Kidney (tissue), 14 donors: ENCODE results near the gene CNOT3. TPM values are rescaled to one million over a fixed set of nuclear protein-coding genes. Genes with fewer than 3 reads are reported as not detected.

Experiments
- DNase-seq, 5 donors: peaks; one replicate each; pipeline ENCODE4 v3.0.0-alpha.2; 2013 to 2020
- FAIRE-seq: peaks from 2 replicates; lab custom pipeline; 2012; peaks lifted over from hg19 to GRCh38; lab: Jason Lieb, UNC
- H3K27ac ChIP-seq, 2 donors: one replicate each; pipeline ENCODE4 v1.7.0; 2013; ENCODE audit warnings: low read depth in 2 of 2, low read length in 2 of 2, inconsistent platforms in 1 of 2
- H3K27me3 ChIP-seq: one replicate; pipeline ENCODE4 v1.7.1; 2013; ENCODE audit warnings: low read length, inconsistent platforms; ENCODE audit not compliant: control insufficient read depth, insufficient read depth
- H3K36me3 ChIP-seq, 3 donors: one replicate each; pipeline versions ENCODE4 v1.7.0 to v1.7.1; 2013; ENCODE audit warnings: low read length in 3 of 3, control low read depth in 1 of 3, inconsistent platforms in 1 of 3; ENCODE audit not compliant: insufficient read depth in 3 of 3, control insufficient read depth in 2 of 3
- H3K4me1 ChIP-seq, 3 donors: one replicate each; pipeline versions ENCODE4 v1.7.0 to v1.7.1; 2013; ENCODE audit warnings: low read length in 3 of 3, inconsistent platforms in 1 of 3, low read depth in 1 of 3; ENCODE audit not compliant: control insufficient read depth in 2 of 3, insufficient read depth in 2 of 3
- H3K4me3 ChIP-seq, 3 donors: one replicate each; pipeline versions ENCODE4 v1.7.0 to v1.8.1; 2013; ENCODE audit warnings: low read length in 3 of 3, control low read depth in 1 of 3, inconsistent platforms in 1 of 3
- H3K9ac ChIP-seq, 3 donors: one replicate each; pipeline versions ENCODE4 v1.7.0 to v1.7.1; 2013; ENCODE audit warnings: low read length in 3 of 3, control low read depth in 1 of 3, inconsistent platforms in 1 of 3
- H3K9me3 ChIP-seq, 3 donors: one replicate each; pipeline versions ENCODE4 v1.7.0 to v1.7.1; 2013; ENCODE audit warnings: low read length in 3 of 3, control low read depth in 1 of 3, inconsistent platforms in 1 of 3; ENCODE audit not compliant: control insufficient read depth in 2 of 3, insufficient read depth in 1 of 3
- intact Hi-C: fragments of 100-400 bp; cut with DNase I; formaldehyde crosslinking; loops from one replicate; pipeline ENCODE4 v1.11.1; 2022
- polyA plus RNA-seq: library from polyadenylated mRNA; stranded (reverse); fragments of 350-450 nt; fragmentation: Illumina TruSeq; extraction: RNeasy Lipid Tissue Mini Kit (QIAGEN cat#74804); gene quantifications from one replicate; pipeline ENCODE4 v1.2.3, GENCODE V29; 2014; ENCODE audit warnings: low read depth, low replicate concordance; ENCODE audit not compliant: insufficient read depth
- total RNA-seq: library from RNA; stranded (reverse); fragmentation: NEBNext Ultra II Directional; extraction: Animal tissue kit (Norgen Biotek cat#: 25700); gene quantifications from one replicate; pipeline ENCODE4 v1.2.1, GENCODE V29; 2021
- TF ChIP-seq, protein P1 (sequence below): IDR thresholded peaks from 3 replicates; pipeline ENCODE4 v1.5.1; 2012; ENCODE audit warnings: mild to moderate bottlenecking, moderate library complexity, borderline replicate concordance; ENCODE audit not compliant: insufficient read depth; ENCODE audit errors: extremely low read depth
- donor health status: control.
- donor health status: control.
- donor health status: control.
- donor health status: control.
- donor health status: control.
- donor health status: DM: yes; HTN: yes; CAD: no.
- donor health status: Normal renal cell carcinoma (clear cell type).

Gene CNOT3
- total and polyA plus RNA-seq, 2 donors from 2014 or later = 30.8 to 38.1 TPM

DNA sequence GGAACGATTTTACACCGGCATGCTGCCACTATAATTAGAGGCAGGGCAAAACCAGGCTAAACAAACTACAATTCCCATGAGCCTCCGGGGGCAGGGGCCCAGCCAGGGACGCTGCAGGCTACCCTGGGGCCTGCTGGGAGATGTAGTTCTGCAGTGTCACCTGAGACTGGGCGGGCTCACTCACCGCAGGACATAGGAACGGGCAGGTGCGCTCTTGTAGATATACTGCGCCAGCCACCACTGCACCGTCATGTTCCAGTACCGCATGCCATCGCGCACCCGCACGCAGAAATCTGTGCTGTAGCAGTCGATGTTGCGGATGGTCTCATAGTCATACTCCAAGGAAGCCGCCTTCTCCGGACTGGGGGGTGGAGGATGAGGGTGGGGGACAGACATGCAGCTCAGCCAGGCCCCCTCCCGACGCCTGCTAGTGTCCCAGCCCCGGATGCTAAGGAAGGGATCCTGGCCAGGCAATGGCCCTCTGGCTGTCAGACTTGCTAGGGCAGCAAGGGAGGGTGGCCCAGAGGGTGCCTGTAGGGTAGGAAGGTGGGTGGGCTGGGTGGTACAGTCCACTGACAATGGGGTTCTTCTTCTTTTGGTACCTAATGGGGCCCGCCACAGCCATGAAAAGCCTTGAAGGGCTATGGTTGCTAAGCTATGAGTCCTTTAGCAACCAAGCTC, 41.2 kb downstream of the CNOT3 start:
- Histone ChIP-seq H3K4me1 (peaks cover 0 to 4% (median 0%) of the 10 kb centered on the region in 3 donors), H3K9ac (no peak overlapping the region), H3K27me3 (no peaks in the 10 kb centered on the region), H3K27ac (no peak overlapping the region), H3K4me3 (no peak overlapping the region), H3K36me3 (no peaks in the 10 kb centered on the region), H3K9me3 (no peaks in the 10 kb centered on the region)
- FAIRE-seq (no peak), DNase-seq (peak in 4 of 5 donors; percentile 26 to 78 (median 52))
- TF ChIP-seq, protein P1, sequence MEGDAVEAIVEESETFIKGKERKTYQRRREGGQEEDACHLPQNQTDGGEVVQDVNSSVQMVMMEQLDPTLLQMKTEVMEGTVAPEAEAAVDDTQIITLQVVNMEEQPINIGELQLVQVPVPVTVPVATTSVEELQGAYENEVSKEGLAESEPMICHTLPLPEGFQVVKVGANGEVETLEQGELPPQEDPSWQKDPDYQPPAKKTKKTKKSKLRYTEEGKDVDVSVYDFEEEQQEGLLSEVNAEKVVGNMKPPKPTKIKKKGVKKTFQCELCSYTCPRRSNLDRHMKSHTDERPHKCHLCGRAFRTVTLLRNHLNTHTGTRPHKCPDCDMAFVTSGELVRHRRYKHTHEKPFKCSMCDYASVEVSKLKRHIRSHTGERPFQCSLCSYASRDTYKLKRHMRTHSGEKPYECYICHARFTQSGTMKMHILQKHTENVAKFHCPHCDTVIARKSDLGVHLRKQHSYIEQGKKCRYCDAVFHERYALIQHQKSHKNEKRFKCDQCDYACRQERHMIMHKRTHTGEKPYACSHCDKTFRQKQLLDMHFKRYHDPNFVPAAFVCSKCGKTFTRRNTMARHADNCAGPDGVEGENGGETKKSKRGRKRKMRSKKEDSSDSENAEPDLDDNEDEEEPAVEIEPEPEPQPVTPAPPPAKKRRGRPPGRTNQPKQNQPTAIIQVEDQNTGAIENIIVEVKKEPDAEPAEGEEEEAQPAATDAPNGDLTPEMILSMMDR = no peak
- intact Hi-C loops = loop anchor here (10.0 kb wide), 1 partner anchor 56 kb away; no protein-coding TSS in a partner anchor

DNA sequence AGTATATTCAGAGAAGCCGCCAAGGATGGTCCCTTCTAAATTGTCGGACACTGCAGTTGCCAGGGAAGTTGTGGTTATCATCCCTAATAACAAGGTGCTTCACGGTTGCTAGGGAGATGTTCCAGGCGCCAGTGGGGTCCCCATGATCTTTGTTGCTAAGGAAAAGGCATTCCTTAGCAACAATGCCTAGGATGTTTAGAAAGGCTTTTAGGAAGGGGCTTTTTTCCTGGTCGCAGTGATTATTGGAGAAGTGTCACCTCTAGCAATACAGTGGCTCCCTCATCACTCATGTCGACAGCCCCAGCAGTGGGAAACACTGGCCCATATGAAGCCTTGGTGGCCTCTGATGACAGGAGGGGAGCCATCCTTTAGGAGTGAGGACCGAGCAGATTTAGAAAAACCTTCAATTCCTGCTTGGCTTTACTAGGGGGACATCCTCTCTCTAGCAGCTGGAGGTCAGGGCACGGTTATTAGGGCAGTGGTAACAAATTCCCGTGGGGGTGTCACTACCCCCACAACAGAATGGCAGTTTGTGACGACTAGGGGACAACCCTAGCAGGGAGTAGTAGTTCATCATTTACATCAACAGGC, 41.8 kb downstream of the CNOT3 start:
- TF ChIP-seq, protein P1 = no peak
- H3K36me3 ChIP-seq = no peaks in the 10 kb centered on the region
- peaks cover 0 to 4% (median 0%) of the 10 kb centered on the region in 3 donors for H3K4me1 ChIP-seq
- no peak overlapping the region for H3K27ac ChIP-seq
- peak in 2 of 5 donors; percentile 22 to 52 for DNase-seq
- no peak overlapping the region for H3K9ac ChIP-seq
- FAIRE-seq = no peak
- no peaks in the 10 kb centered on the region for H3K9me3 ChIP-seq
- no peak overlapping the region for H3K4me3 ChIP-seq
- intact Hi-C loops = loop anchor here (10.0 kb wide), 1 partner anchor 55 kb away; no protein-coding TSS in a partner anchor
- H3K27me3 ChIP-seq = no peaks in the 10 kb centered on the region

DNA sequence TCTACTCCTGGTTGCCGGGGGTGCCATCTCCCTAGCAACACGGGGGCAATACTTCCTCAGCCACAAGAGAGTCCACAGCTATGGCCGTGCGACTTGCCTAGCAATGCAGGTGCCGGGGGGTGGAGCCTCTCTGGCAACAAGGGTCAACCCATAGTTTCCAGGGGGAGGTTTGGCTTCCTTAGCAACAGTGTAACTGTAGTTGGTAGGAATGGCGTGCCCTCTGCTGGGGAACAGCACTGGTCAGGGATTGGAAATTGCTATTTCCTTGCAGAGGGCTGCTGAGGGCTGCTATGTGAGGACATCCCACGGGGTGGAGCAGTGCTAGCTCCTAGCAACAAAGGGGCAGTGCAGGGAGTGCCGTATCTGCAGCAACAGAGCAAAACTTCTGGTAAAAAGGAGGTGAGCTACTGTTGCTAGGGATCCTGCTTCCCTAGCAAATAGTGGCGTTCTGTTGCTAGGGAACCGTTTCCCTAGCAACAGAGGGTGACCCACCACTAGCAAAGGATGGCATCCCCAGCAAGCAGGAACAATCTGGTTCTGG, 42.4 kb downstream of the CNOT3 start:
- no peak overlapping the region for H3K9ac ChIP-seq
- intact Hi-C loops = loop anchor here (10.0 kb wide), 1 partner anchor 55 kb away; no protein-coding TSS in a partner anchor
- no peak overlapping the region for H3K27ac ChIP-seq
- H3K9me3 ChIP-seq = no peaks in the 10 kb centered on the region
- DNase-seq = peak; percentile 84 to 95 (median 94)
- H3K4me3 ChIP-seq = no peak overlapping the region
- H3K36me3 ChIP-seq = no peaks in the 10 kb centered on the region
- H3K27me3 ChIP-seq = no peaks in the 10 kb centered on the region
- TF ChIP-seq, protein P1 = peak; percentile 37
- FAIRE-seq = no peak
- H3K4me1 ChIP-seq = peaks cover 0 to 4% (median 0%) of the 10 kb centered on the region in 3 donors
